Stimulated activated CD8-positive, alpha-beta memory T cell treated with anti-CD3 and anti-CD28 coated beads, Interleukin-12 subunit alpha, Interleukin-12 subunit beta, amount 100 ng/mL, for 24 hours (primary cell): ENCODE measurements around the gene SHISAL2A.
"Not testable (repeated sequence)": the region's sequence is repeated elsewhere in the genome, so short reads cannot be mapped to it uniquely, and the experiment has no call there.

Source experiments
- DNase-seq: peaks from one replicate; pipeline ENCODE4 v3.0.0-alpha.2; 2020; ENCODE audit errors: extremely low read depth

Gene SHISAL2A

DNA sequence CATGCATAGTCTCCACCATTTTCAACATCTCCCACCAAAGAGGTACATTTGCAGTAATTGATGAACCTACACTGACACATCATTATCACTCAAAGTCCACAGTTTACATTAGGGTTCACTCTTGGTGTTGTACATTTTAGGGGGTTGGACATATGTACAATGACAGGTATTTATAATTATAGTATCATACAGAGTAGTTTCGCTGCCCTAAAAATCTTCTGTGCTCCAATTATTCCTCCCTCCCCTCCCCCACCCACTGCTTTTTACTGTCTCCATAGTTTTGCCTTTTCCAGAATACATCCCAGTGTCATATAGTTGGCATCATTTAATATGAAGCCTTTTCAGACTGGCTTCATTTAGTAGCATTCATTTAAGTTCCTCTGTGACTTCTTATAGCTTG is 51.6 kb downstream of the SHISAL2A start:
- no peak for DNase-seq

DNA sequence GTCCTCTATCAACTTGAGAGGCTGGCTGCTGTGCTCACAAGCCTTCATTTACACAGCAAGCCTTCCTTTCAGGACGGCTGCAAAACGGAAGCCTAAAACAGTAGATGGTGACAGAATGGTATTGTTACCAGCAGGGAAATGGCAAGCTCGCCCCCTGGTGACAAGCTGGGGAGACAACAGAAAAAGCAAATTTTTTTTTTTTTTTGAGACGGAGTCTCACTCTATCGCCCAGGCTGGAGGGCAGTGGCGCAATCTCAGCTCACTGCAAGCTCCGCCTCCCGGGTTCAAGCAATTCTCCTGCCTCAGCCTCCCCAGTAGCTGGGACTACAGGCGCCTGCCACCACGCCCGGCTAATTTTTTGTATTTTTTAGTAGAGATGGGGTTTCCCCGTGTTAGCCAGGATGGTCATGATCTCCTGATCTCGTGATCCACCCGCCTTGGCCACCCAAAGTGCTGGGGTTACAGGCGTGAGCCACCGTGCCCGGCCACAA is 53.3 kb downstream of the SHISAL2A start:
- DNase-seq, result peak; percentile 30

DNA sequence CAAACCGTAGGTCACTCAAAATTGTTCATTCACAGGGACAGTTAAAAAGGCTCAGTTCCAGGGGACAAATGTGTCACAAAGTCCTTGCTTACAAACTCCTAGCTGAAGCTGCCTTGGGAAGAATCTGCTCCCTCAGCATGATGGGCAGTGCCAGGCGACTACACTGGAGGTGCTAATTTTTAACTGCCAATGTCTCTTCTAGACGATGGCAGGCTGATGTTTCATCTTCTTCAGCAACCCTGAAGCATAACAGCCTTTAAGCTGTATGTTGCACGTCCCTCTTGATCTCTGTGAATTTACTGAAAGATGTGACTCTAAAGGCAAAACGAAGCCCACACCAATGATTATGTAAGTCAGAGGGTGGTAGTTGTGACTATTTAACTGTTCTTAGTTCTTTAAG is 53.9 kb downstream of the SHISAL2A start:
- no peak for DNase-seq

DNA sequence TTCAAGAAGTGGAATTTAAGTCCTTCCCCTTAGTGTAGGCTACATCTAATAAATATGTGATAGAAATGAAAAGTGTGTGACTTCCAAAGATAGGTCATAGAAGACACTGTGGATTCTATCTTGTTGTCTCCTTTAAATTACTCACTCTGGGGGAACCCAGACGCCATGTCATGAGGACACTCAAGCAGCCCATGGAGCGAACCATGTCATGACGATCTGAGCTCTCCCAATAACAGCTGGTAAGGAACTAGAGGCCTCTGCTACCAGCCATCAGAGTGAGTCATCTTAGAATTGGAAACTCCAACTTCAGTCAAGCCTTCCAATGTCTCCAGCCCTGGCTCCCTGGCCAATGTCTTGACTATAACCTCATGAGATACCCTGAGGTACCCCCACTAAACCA is 58.9 kb downstream of the SHISAL2A start:
- DNase-seq, result no peak

DNA sequence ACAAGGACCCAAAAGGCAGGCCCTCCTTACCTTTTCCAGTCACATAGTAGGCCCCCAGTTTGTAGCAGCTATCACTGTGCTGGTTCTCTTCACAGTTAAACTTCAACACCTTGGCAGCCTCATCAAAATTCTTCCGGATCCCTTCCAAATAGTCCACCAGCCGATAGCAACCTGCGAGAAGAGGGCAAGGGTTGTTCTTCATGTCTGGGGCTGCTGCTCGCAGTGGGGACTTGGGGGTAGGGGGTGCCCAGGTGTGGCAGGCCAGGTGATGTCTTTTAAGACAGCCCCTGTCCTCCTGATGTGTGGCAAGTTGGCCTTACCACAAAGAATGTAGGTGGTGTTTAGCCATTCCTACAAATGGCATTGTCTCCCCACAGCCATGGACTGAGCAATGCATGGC is 59.7 kb downstream of the SHISAL2A start:
- DNase-seq, result no peak

DNA sequence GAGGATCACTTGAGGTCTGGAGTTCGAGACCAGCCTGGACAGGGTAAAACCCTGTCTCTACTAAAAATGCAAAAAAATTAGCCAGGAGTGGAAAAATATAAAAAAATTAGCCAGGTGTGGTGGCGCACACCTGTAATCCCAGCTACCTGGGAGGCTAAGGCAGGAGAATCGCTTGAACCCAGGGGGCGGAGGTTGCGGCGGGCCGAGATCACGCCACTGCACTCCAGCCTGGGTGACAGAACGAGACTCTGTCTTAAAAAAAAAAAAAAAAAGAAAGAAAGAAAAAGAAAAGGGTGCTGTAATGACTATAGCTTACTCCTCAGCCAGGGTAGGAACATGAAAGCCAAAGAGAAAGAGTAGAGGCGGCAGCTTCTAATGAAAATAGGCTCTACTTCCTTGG is 60.4 kb downstream of the SHISAL2A start:
- not testable (repeated sequence) for DNase-seq

DNA sequence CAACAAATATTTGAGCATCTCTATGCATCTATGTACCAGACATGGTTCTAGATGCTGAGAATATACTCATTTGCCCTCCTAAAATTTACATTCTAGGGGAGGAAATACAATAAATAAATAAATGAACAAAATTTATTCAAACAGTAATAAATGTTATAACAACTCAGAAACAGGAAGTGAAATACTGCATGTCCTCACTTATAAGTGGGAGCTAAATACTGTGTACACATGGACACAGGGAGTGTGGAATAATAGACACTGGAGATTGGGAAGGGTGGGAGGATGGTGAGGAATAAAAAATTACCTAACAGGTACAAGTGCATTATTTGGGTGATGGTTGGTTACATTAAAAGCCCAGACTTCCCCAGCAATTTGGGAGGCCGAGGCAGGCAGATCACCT is 60.9 kb downstream of the SHISAL2A start:
- DNase-seq, result no peak

DNA sequence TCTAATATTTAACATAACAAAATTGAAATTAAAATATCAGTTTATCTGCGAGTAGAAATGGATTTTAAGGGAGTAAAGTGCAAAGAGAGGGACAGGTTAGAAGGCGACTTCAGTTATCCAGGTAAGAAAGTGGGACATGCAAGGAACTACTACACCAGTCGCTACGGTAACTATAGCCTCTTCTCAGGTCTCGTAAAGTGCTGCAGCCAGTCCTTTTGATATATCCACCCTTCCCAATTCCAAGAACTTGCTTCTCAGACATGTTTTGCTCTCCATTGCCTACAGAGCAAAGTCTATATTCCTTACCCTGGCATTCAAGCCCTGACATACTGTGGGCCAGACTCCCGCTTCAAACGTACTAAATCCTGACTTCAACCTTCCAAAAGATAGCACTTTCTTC is 62.7 kb downstream of the SHISAL2A start:
- DNase-seq, result no peak

DNA sequence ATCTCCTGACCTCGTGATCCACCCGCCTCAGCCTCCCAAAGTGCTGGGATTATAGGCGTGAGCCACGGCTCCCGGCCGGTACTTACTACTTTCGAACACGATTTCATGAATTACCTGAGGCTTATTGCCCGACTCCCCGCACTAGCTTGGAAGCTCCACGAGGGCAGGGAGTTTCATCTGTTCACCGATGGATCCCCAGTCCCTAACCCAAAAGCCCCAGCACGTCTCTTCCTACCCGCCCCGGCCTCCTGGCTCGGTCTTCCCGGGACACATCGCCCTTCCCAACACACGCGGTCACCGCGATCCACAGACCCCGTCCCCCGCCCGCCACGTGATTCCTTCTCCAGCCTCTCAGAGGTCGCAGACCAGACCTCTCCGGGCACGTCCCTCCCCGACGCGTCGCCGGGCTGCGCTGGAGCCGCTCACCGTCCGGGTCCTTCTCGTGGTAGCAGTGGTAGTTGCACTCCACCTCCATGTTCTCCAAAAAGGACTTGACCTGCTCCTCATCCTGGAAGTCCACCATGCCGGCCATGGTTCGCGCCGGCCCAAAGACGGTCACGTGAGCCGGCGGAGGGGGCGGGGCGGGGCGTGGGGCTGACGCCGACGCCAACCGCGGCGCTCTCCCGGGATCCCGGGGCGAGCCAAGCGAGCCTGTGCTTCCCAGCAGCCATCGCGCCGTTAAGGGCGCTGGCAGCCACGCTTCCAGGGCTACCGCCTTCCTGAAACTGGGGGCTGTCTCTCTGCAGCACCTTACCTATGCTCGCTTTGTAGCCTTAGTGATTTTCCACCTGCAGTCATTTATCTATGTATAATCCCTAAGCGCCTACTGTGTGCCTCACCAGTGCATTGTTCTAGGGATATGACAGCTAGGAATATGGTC is 65.1 kb downstream of the SHISAL2A start, which contains the start of gene COA7:
Gene COA7 (minus strand): TSS at position 553 of the 880 bp plus-strand sequence. CDS start 21 bp downstream, at position 532.
- DNase-seq, result peak; percentile 47

DNA sequence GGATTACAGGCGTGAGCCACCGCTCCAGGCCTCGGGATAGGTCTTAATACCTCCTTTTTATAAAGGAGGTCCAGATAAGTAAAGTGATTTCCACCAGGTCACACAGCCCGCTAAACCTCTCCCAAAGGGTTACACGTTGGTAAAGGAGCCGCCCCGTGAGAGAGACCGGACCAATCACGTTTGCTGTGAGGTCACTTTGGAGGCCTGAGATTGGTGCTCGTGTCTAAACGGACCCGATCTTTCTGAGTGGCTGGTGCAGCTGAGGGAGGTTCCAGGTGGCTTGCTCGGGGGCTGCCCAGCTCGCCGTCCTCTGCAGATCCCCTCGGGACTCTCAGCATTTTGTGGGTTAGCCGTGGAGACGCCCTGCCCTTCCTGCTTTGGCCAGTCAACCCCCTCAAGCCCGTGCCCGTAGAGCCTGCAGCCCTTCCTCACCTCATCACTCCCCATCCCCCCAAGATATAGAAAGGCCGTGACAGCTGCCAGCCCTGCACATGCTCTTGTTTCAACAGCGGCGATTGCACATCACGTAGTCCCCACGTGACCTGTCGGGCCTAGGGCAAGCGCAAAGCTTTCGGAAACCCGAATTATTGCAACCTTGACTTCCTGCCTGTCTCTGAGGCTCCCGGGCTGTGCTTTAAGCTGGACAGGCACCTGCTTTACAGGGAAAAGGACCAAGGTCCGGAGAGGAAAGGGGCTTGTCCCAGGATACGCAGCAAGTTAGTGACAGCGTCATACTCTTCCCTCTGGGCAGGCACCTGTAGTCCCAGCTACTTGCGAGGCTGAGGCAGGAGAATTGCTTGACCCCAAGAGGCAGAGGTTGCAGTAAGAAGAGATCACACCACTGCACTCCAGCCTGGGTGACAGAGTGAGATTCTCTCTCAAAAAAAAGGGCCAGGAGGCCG is 70.2 kb downstream of the SHISAL2A start:
- peak; percentile 57 for DNase-seq

DNA sequence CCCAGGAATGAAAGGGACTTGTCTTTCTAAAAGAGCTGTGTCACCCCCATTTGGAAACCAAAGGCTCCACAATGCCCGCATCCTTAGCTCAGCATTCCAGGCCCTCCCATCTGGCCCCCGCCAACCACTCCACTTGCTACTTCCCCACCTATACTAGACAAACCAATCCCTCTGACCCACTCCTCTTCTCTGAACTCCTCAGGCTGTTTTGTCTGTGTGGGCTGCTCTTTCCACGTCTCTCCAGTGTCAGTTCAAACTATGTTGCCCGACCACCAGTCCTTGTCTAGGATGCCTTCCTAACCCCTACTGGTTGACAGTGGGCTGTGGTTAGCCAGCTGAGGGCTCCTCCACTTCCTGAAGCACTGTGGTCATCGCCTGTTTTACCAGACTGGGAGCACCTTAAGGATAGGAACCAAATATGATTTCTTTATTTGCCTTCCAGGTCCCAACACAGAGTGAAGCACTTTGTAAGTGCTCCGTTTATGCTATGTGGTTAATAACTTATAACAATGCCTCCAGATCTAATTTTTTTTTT is 73.2 kb downstream of the SHISAL2A start:
- no peak for DNase-seq
